ENCODE results near the gene OR2M3. TPM values are rescaled to one million over a fixed set of nuclear protein-coding genes. Genes with fewer than 3 reads are reported as not detected.

The OR2M3 gene
- total and polyA plus RNA-seq, 2 of the 4 experiments (the other 2 are of a cell fraction) = not detected

Other genes starting within 250 kb of the OR2M3 start
- not detected in 2 replicates for gene OR2L8, start 248.4 kb upstream of the OR2M3 start, total RNA-seq (2012; rRNA removed)
- gene OR2L8, start 248.4 kb upstream of the OR2M3 start, polyA plus RNA-seq (2012; rRNA removed) = not detected in 2 replicates
- gene OR2AK2, start 232.0 kb upstream of the OR2M3 start, total RNA-seq (2012; rRNA removed) = not detected in 2 replicates
- gene OR2AK2, start 232.0 kb upstream of the OR2M3 start, polyA plus RNA-seq (2012; rRNA removed) = not detected in 2 replicates
- gene OR2L5, start 183.6 kb upstream of the OR2M3 start, total RNA-seq (2012; rRNA removed) = not detected in 2 replicates
- not detected in 2 replicates for gene OR2L5, start 183.6 kb upstream of the OR2M3 start, polyA plus RNA-seq (2012; rRNA removed)
- gene OR2L2, start 167.2 kb upstream of the OR2M3 start, total RNA-seq (2012; rRNA removed) = not detected in 2 replicates
- not detected in 2 replicates for gene OR2L2, start 167.2 kb upstream of the OR2M3 start, polyA plus RNA-seq (2012; rRNA removed)
- gene OR2L3, start 150.4 kb upstream of the OR2M3 start, total RNA-seq (2012; rRNA removed) = not detected in 2 replicates
- not detected in 2 replicates for gene OR2L3, start 150.4 kb upstream of the OR2M3 start, polyA plus RNA-seq (2012; rRNA removed)
- gene OR2L13, start 102.1 kb upstream of the OR2M3 start, total RNA-seq (2012; rRNA removed) = not detected in 2 replicates
- gene OR2L13, start 102.1 kb upstream of the OR2M3 start, polyA plus RNA-seq (2012; rRNA removed) = not detected in 2 replicates
- not detected in 2 replicates for gene OR2M5, start 52.1 kb upstream of the OR2M3 start, total RNA-seq (2012; rRNA removed)
- gene OR2M5, start 52.1 kb upstream of the OR2M3 start, polyA plus RNA-seq (2012; rRNA removed) = not detected in 2 replicates
- not detected in 2 replicates for gene OR2M2, start 22.4 kb upstream of the OR2M3 start, total RNA-seq (2012; rRNA removed)
- gene OR2M2, start 22.4 kb upstream of the OR2M3 start, polyA plus RNA-seq (2012; rRNA removed) = not detected in 2 replicates
- not detected in 2 replicates for gene OR2M4, start 34.2 kb downstream of the OR2M3 start, total RNA-seq (2012; rRNA removed)
- not detected in 2 replicates for gene OR2M4, start 34.2 kb downstream of the OR2M3 start, polyA plus RNA-seq (2012; rRNA removed)
- gene OR2T33, start 80.7 kb downstream of the OR2M3 start, total RNA-seq (2012; rRNA removed) = not detected in 2 replicates
- not detected in 2 replicates for gene OR2T33, start 80.7 kb downstream of the OR2M3 start, polyA plus RNA-seq (2012; rRNA removed)
- not detected in 2 replicates for gene OR2T12, start 106.2 kb downstream of the OR2M3 start, total RNA-seq (2012; rRNA removed)
- not detected in 2 replicates for gene OR2T12, start 106.2 kb downstream of the OR2M3 start, polyA plus RNA-seq (2012; rRNA removed)
- gene OR2M7, start 127.3 kb downstream of the OR2M3 start, total RNA-seq (2012; rRNA removed) = not detected in 2 replicates
- gene OR2M7, start 127.3 kb downstream of the OR2M3 start, polyA plus RNA-seq (2012; rRNA removed) = not detected in 2 replicates
- not detected in 2 replicates for gene OR14C36, start 151.5 kb downstream of the OR2M3 start, total RNA-seq (2012; rRNA removed)
- not detected in 2 replicates for gene OR14C36, start 151.5 kb downstream of the OR2M3 start, polyA plus RNA-seq (2012; rRNA removed)
- not detected in 2 replicates for gene OR2T4, start 164.4 kb downstream of the OR2M3 start, total RNA-seq (2012; rRNA removed)
- not detected in 2 replicates for gene OR2T4, start 164.4 kb downstream of the OR2M3 start, polyA plus RNA-seq (2012; rRNA removed)
- gene OR2T6, start 178.5 kb downstream of the OR2M3 start, total RNA-seq (2012; rRNA removed) = not detected in 2 replicates
- not detected in 2 replicates for gene OR2T6, start 178.5 kb downstream of the OR2M3 start, polyA plus RNA-seq (2012; rRNA removed)
- gene OR2T1, start 205.8 kb downstream of the OR2M3 start, total RNA-seq (2012; rRNA removed) = not detected in 2 replicates
- not detected in 2 replicates for gene OR2T1, start 205.8 kb downstream of the OR2M3 start, polyA plus RNA-seq (2012; rRNA removed)
- not detected in 2 replicates for gene OR2T2, start 248.4 kb downstream of the OR2M3 start, total RNA-seq (2012; rRNA removed)
- gene OR2T2, start 248.4 kb downstream of the OR2M3 start, polyA plus RNA-seq (2012; rRNA removed) = not detected in 2 replicates